MV-4-11 (cell line): ENCODE results near the gene ZNF592.
A peak's percentile ranks its signal among the peaks of the same experiment; 100 is the strongest.

ENCODE experiments used
- DNase-seq: peaks from one replicate; lab custom pipeline; 2025; lab: John Stamatoyannopoulos, UW

The ZNF592 gene

GRCh38 chr15:84811151-84811550 lies 62.8 kb downstream of the ZNF592 start:
- DNase-seq: no peak

DNA sequence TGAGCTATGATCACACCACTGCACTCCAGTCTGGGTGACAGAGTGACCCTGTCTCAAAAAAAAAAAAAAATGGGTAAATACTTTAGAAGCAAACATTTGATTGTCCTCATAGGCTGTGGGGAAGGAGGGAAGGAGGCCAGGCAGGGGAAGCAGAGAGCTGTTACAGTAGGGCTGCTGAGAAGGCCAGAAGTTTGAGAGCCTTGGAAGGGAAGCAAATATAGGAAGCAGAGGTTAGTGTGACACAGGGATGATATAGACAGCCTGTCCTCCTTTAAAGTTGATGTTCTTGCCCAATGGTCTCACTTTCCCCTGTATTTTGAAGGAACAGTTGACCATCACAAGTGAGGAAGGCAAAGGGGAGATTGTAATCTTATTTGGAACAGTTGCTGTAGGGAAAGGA lies 63.4 kb downstream of the ZNF592 start:
- no peak for DNase-seq

DNA sequence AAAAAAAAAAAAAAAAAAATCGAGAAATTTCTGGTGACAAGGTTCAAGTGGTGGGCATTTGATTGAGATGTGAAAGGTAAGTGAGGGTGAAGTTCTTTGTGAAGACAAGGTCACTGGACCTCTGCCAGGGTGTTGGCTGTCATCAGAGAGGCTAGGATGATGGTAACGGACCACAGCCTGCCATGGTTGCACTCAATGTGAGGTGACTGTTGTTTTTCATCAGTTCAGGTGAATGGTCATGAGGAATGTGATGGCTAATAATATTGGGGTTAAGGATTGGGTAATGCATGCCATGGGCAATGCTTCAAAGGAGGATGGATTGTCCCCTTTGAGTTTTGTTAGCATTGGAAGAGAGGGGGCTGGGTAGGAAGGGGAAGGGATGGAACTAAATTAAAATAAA lies 64.5 kb downstream of the ZNF592 start:
- no peak for DNase-seq

DNA sequence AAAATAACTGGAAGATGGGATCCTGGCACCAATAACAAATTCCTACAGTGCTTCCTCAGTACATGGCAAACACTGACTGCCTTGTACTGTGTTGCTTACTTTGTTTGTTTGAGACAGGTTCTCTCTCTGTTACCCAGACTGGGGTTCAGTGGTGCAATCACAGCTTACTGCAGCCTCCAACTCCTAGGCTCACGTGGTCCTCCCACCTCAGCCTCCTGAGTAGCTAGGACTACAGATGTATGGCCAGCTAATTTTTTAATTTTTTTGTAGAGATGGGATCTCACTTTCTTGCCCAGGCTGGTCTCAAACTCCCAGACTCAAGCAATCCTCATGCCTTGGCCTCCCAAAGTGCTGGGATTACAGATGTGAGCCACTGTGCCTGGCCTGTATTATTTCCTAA lies 65.0 kb downstream of the ZNF592 start:
- DNase-seq: no peak

GRCh38 chr15:84813931-84814330 lies 65.5 kb downstream of the ZNF592 start:
- DNase-seq: no peak

DNA sequence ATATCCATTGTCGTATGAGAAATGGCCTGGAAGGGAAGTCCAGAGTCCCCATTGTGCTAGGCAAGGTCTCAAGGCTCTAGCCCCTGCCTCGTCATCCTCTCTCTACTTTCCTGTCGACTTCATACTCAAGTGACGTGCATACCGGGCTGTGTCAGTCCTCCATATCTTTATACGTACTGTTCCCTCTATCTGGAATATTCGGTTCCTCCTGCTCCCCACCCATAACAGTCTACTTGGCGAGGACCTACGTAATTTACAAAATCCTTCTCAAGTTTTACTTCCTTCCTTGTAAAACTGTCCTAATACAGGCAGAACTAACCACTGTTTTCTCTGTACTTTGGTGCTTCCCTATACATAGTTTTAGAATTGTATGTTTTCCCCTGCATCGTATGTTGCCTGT lies 66.5 kb downstream of the ZNF592 start:
- DNase-seq: peak; percentile 72

GRCh38 chr15:84816694-84817465 lies 68.5 kb downstream of the ZNF592 start, which contains the start of gene ALPK3:
TSS of gene ALPK3 (plus strand) at chr15:84817356. CDS start at chr15:84817453, 97 bp downstream.
- DNase-seq: no peak

DNA sequence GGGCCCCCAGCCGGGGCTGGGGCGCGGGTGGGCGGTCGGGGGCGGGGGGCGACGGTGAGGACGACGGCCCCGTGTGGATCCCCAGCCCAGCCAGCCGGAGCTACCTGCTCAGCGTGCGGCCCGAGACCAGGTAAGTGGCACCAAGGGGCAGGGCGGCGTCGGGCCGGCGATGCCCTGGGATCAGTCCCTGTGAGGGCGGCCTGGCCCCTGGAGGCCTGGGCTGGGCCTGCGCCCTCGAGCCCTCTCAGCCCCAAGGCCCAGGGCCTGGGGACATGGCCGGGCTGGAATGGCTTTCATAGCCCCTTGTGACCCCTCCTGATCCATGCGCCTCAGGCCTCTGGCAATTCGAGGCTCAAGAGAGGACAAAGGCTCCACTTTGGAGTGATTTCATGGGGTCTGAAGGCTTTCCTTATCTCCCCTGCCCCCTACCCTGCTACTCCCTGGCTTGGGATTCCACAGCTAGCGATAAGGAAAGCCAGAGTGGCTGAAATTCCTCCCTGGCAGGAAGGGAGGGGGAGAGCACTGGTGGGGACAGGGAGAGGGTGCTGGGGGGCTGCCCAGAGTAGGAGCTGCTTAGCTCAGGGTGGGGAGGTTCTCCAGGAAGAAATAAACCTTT lies 69.2 kb downstream of the ZNF592 start:
- DNase-seq: no peak

GRCh38 chr15:84818261-84819131 lies 70.1 kb downstream of the ZNF592 start:
- no peak for DNase-seq

- no peak for DNase-seq
Measured at GRCh38 chr15:84819291-84819768, 70.9 kb downstream of the ZNF592 start.

DNA sequence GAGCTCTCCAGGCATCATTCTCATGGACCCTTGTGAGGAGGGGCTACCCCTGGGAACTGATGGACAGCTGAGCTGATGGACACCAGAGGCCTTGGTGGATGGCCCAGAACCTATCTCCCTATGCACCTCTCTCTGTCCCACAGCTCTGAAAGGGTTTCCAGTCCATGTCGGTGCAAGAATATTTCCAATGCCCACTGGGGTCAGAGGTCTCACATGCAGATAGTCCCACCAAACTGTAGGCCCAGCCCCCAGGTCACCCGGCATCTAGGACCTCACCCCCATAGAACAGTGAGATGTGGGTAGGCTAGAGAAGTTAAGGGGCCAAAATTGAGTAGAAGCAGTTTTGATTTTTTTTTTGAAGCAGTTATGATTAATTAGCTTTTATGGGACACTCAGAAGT lies 71.4 kb downstream of the ZNF592 start:
- DNase-seq: no peak

DNA sequence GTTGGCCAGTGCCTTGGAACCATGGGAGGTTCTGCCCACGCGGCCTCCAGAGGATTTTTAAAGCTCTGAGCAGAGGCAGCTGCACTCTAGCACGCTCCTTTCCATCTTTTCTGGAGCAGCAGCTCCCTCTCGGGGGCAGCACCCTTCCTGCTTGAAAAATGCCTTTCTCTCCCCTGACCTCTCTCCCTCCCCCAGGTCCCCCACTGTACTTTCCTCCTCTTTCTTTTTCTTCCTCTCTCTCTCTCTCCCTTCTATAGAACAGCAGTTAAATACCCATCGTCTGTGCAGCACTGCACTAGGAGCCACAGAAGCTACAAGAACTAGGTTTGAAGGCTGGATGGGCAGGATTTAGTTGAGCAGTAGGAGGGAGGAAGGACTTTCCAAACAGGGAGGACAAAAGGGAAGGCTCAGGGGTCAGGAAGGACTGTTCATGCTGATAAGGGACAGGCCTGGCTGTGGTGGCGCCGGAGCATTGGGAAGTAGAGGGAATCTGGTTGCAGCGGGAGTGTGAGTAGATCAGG lies 73.2 kb downstream of the ZNF592 start:
- no peak for DNase-seq

- no peak for DNase-seq
Measured at GRCh38 chr15:84822653-84823281, 74.4 kb downstream of the ZNF592 start.

DNA sequence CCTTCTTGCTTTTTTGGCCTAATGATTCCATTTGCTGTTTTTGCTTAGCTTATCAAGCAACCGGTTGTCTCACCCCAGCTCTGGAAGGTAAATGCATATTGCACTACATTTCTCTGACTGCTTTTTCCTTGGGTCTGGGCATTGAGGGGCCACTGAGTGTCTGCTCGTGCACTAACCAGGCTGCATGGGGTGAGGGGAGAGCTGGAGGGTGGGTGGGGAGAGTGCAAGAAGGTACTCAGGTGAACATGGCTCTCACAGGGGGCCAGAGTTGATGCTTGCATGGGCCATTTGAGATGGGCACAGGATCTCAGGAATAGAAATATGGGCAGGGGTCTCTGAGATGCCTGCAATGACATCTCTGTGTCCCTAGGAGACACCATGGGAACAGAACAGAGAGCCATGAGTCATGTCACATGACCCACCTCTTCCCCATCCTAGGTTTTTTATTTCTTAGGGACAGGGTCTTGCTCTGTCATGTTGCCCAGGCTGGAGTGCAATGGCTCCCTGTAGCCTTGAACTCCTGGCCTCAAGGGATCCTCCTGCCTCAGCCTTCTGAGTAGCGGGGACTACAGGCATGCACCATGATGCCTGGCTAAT lies 75.0 kb downstream of the ZNF592 start:
- DNase-seq: no peak

- DNase-seq: no peak
Measured at GRCh38 chr15:84824260-84825007, 76.0 kb downstream of the ZNF592 start.

DNA sequence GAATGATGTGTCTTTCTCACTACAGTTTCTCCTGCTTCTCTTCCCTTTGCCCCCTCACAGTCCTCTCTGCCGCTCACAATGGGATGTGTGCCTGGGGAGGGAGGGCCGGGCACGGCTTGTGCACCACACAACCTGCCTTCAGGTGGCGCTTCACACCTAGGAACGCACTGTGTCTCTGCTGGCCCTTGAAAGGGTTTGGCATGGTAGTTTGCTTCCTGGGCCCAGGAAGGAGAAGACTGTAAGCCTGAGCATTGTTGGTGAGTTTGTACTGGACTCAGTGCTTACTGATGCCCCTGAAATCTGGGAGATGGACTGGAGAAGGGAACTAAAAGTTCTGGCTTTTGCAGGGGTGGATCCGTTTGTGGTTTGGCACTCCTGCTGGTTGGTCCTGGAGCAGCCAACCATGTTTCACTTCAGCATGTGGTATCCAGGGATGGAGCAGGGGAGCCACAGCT lies 78.0 kb downstream of the ZNF592 start:
- no peak for DNase-seq

- no peak for DNase-seq
Measured at GRCh38 chr15:84827246-84827645, 78.9 kb downstream of the ZNF592 start.

DNA sequence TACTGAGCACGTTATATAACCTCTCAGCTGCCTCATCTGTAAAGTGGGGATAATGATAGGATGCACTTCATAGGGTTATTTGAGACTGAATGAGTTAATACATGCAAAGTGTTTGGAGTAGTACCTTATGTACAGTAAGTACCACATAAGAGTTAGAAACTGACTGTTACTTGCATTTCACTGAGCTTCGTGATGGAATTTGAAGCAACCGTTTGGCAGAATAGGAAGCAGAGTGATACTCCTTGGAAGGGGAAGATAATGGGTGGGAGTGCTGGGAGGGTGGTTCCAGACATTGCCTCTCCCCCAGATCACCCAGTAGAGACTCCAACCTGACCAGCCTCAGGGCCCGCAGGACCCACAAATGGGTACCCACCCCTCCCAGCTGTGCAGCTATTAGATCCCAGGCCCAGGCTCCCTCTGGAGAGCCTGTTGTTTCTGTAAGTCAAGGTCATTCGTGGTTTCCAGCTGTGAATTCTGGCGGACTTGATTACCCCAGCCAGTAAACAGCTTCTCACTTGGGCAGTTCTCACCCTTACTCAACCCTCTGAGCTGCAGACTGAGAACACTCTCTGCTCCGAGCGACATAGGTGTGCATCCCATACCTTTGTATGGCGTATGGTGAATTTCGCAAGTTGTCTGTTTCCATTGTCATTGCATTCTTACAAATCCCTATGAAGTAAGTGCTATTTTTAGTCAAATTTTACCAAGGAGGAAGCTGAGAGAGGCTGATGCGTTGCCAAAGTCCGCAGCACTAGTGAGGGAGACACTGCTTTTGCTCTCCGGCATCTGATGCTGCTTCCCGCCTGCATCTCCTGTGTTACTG lies 79.9 kb downstream of the ZNF592 start:
- peak; percentile 27 for DNase-seq

DNA sequence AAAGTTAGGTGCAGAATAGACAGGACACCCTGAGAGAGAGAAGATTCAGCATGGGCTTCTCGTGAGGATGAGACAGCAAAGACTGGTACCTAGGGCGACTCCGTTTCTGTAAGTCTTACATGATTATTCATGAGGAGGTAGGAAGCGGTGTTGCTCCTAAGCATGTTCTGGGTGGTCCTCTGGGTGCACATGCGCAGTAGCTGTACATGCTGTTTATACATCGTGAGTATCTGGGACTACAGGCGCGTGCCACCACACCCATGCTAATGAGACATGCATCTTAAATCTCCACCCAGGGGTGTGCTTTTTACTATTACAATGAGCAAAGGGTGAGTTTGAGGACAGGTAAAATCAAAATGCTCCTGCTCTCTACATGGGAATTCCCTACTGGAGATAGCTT lies 81.0 kb downstream of the ZNF592 start:
- DNase-seq: no peak

- no peak for DNase-seq
Measured at GRCh38 chr15:84830036-84830435, 81.6 kb downstream of the ZNF592 start.
